M059J (cell line): ENCODE results near the gene ELF3. TPM values are rescaled to one million over a fixed set of nuclear protein-coding genes. Genes with fewer than 3 reads are reported as not detected.

Experiments used
- total RNA-seq: library from RNA; depleted of rRNA; stranded (reverse); fragments of >200 nt; shearing (Covaris generic); gene quantifications from 2 replicates; pipeline ENCODE4 v1.2.3, GENCODE V29; 2014; rRNA removed

The ELF3 gene
- total RNA-seq, 1 experiment from 2014 or later, result 0.15 TPM

Other genes starting within 250 kb of the ELF3 start
- 31.3 and 43.9 TPM in 2 replicates for gene IPO9, start 181.4 kb upstream of the ELF3 start, total RNA-seq
- gene SHISA4, start 121.7 kb upstream of the ELF3 start, total RNA-seq, result 63.9 and 64.2 TPM in 2 replicates
- 4.7 and 6.0 TPM in 2 replicates for gene LMOD1, start 64.0 kb upstream of the ELF3 start, total RNA-seq
- 85.0 and 113 TPM in 2 replicates for gene TIMM17A, start 55.1 kb upstream of the ELF3 start, total RNA-seq
- gene RNPEP, start 27.9 kb upstream of the ELF3 start, total RNA-seq, result 76.3 and 119 TPM in 2 replicates
- gene GPR37L1, start 112.3 kb downstream of the ELF3 start, total RNA-seq, result not detected in 2 replicates
- gene ARL8A, start 134.2 kb downstream of the ELF3 start, total RNA-seq, result 15.3 and 24.7 TPM in 2 replicates
- not detected in 2 replicates for gene PTPN7, start 150.0 kb downstream of the ELF3 start, total RNA-seq
- gene LGR6, start 183.2 kb downstream of the ELF3 start, total RNA-seq, result not detected in 2 replicates